DMS153 treated with DMSO at 0.1 percent for 48 hours (cell line): ENCODE results near the gene SLC12A4.

Experiments
- DNase-seq: peaks from one replicate; lab custom pipeline; 2025; ENCODE audit not compliant: unreplicated experiment; lab: John Stamatoyannopoulos, UW

The SLC12A4 gene

DNA sequence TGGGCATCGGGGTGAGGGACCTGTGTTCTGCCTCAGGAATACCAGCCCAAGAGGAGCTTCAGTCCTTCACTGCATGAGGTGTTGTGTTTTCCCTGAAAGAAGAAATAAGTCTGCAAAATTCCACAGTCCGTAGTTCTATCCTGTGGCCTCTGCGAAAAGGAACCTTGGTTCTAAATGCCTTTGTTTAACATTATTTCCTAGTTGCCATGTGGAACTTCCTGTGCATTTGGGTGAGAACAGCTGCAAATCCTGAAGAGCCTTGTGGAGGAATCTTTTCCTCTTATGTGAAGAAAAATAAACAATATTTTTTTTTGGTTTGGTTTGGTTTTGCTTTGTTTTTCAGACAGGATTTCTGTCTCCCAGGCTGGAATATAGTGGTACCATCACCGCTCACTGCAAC lies 65.6 kb downstream of the SLC12A4 start:
- no peak for DNase-seq

DNA sequence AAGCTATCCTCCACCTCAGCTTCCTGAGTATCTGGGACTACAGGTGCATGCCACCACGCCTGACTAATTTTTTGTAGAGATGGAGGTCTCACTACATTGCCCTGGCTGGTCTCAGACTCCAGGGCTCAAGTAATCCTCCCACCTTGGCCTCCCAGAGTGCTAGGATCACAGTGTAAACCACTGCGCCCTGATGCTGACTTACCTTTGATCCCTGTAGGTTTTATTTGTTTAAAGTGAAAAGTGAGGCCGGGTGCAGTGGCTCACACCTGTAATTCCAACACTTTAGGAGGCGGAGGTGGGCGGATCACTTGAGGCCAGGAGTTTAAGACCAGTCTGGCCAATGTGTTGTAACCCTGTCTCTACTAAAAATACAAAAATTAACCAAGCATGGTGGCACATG lies 66.7 kb downstream of the SLC12A4 start:
- no peak for DNase-seq

DNA sequence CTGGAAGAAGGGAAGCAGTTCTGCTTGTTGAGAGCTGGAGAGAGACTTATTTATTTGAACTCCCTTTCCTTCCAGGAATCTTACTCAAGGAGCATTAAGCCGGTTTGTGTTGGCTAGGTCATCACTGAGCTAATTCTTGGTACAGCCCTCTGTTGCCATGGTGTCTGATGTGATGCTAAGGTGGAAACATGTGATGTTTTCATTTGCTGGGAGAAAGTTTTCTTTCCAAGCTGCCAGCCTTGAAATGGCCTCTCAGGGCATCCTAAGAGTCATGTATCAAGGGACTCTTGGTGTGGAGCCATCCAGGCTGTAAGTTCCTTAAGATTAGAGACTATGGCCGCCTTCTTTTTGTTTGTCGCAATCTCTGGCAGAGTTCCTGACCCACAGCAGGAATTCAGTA lies 71.2 kb downstream of the SLC12A4 start:
- DNase-seq = no peak

DNA sequence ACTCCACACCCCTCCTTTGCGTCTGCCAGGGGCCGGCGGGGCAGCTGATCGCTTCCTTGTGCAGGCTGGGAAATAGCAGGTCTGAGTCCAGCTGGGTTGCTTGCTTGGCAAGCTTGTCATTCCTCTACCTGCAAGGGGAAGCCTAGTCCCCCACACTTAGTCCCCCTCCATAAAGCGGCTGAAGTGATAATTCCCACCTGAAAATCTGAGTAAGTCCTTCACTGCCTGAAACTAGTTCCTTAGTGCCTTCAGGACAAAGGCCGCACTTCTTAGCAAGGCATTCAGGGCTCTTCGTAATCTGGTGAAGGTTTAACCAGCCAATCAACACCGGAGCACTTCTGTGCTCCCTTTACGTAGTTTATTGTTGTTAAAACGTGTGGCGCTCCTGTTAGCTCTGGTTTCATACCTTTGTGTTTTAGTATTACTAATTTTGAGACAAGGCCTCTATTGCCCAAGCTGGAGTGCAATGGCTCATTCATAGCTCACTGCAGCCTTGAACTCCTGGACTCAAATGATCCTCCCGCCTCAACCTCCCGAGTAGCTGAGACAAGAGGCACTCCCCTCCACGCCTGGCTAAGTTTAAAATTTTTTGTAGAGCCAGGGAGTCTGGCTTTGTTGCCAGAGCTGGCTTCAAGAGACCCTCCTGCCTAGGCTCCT lies 74.6 kb downstream of the SLC12A4 start:
- no peak for DNase-seq
